ENCODE measurements around the gene CALY. TPM values are rescaled to one million over a fixed set of nuclear protein-coding genes. Genes with fewer than 3 reads are reported as not detected.
A peak's percentile ranks its signal among the peaks of the same experiment; 100 is the strongest.

Gene CALY
- total RNA-seq, 2 donors from 2014 or later = 0.75 to 1.3 TPM

GRCh38 chr10:133379152-133379800 lies 42.6 kb upstream of the CALY start, which contains the start of gene PAOX:
Gene PAOX (plus strand): TSS chr10:133379262. CDS start chr10:133379317, 55 bp downstream.
- TF ChIP-seq CTCF (conservative IDR thresholded peaks at IDR 0.05) = no peak
- Mint-ChIP-seq H3K4me1 (no peaks in the 10 kb centered on the region), H3K9me3 (no peaks in the 10 kb centered on the region), H3K36me3 (ENCODE audit: low read depth) (peaks cover 8% of the 10 kb centered on the region), H3K27ac (no peak within 1 kb of the TSS), H3K27me3 (ENCODE audit: insufficient read depth) (peaks cover 51% of the 10 kb centered on the region), H3K4me3 (peak within 1 kb of the TSS; percentile 58)
- Histone ChIP-seq H3K36me3 (ENCODE audit: control insufficient read depth, insufficient read depth, low read length) (no peaks in the 10 kb centered on the region), H3K4me3 (ENCODE audit: low read length) (peak within 1 kb of the TSS; percentile 84), H3K9ac (ENCODE audit: extremely low read depth, low read length, poor library complexity, severe bottlenecking) (peak within 1 kb of the TSS; percentile 20), H3K27me3 (ENCODE audit: control insufficient read depth, insufficient read depth, low read length, poor library complexity, severe bottlenecking) (peaks cover 51% of the 10 kb centered on the region), H3K27ac (ENCODE audit: low read depth, low read length) (no peak within 1 kb of the TSS), H3K9me3 (ENCODE audit: control insufficient read depth, low read length) (no peaks in the 10 kb centered on the region), H3K4me1 (ENCODE audit: control insufficient read depth, insufficient read depth, low read length) (no peaks in the 10 kb centered on the region)
- WGBS, 2 experiments (ENCODE audit: insufficient coverage in 1 of 2, insufficient read length in 1 of 2) = 10 to 80% methylated on average over 1 to 65 of the region's 78 CpGs
- DNase-seq = peak; percentile 82

- no peaks in the 10 kb centered on the region for H3K36me3 ChIP-seq (ENCODE audit: control insufficient read depth, insufficient read depth, low read length)
- H3K36me3 Mint-ChIP-seq (ENCODE audit: low read depth) = peaks cover 8% of the 10 kb centered on the region
- peak overlapping the region; percentile 84 for H3K4me3 ChIP-seq (ENCODE audit: low read length)
- no peaks in the 10 kb centered on the region for H3K9me3 Mint-ChIP-seq
- H3K27ac ChIP-seq (ENCODE audit: low read depth, low read length) = no peak overlapping the region
- no peak overlapping the region for H3K27ac Mint-ChIP-seq
- H3K9ac ChIP-seq (ENCODE audit: extremely low read depth, low read length, poor library complexity, severe bottlenecking) = no peak overlapping the region
- DNase-seq = peak; percentile 83
- 1% methylated on average over 47 to 70 of the region's 90 CpGs for WGBS, 2 experiments (ENCODE audit: insufficient coverage in 1 of 2, insufficient read length in 1 of 2)
- H3K4me1 Mint-ChIP-seq = no peaks in the 10 kb centered on the region
- H3K27me3 Mint-ChIP-seq (ENCODE audit: insufficient read depth) = peaks cover 56% of the 10 kb centered on the region
- H3K9me3 ChIP-seq (ENCODE audit: control insufficient read depth, low read length) = no peaks in the 10 kb centered on the region
- H3K4me3 Mint-ChIP-seq = peak overlapping the region; percentile 58
- TF ChIP-seq CTCF (conservative IDR thresholded peaks at IDR 0.05) = no peak
- peaks cover 55% of the 10 kb centered on the region for H3K27me3 ChIP-seq (ENCODE audit: control insufficient read depth, insufficient read depth, low read length, poor library complexity, severe bottlenecking)
- no peaks in the 10 kb centered on the region for H3K4me1 ChIP-seq (ENCODE audit: control insufficient read depth, insufficient read depth, low read length)
Observed at GRCh38 chr10:133378251-133379096, 41.8 kb upstream of the CALY start.

- Histone ChIP-seq H3K4me1 (ENCODE audit: control insufficient read depth, insufficient read depth, low read length) (no peaks in the 10 kb centered on the region), H3K27ac (ENCODE audit: low read depth, low read length) (no peak overlapping the region), H3K9ac (ENCODE audit: extremely low read depth, low read length, poor library complexity, severe bottlenecking) (no peak overlapping the region), H3K4me3 (ENCODE audit: low read length) (peak overlapping the region; percentile 84), H3K9me3 (ENCODE audit: control insufficient read depth, low read length) (no peaks in the 10 kb centered on the region), H3K36me3 (ENCODE audit: control insufficient read depth, insufficient read depth, low read length) (no peaks in the 10 kb centered on the region), H3K27me3 (ENCODE audit: control insufficient read depth, insufficient read depth, low read length, poor library complexity, severe bottlenecking) (peaks cover 55% of the 10 kb centered on the region)
- Mint-ChIP-seq H3K4me3 (peak overlapping the region; percentile 58), H3K9me3 (no peaks in the 10 kb centered on the region), H3K27me3 (ENCODE audit: insufficient read depth) (peaks cover 56% of the 10 kb centered on the region), H3K27ac (no peak overlapping the region), H3K4me1 (no peaks in the 10 kb centered on the region), H3K36me3 (ENCODE audit: low read depth) (peaks cover 8% of the 10 kb centered on the region)
- TF ChIP-seq CTCF (conservative IDR thresholded peaks at IDR 0.05) = no peak
- 21 to 41% methylated on average over 14 to 20 of the region's 20 CpGs for WGBS, 2 experiments (ENCODE audit: insufficient coverage in 1 of 2, insufficient read length in 1 of 2)
- no peak for DNase-seq
Observed at GRCh38 chr10:133377818-133378250, 41.1 kb upstream of the CALY start.

Measured in endodermal cell (in vitro differentiated cells).